ENCODE data around the gene IDE. TPM values are rescaled to one million over a fixed set of nuclear protein-coding genes. Genes with fewer than 3 reads are reported as not detected.
A peak's percentile ranks its signal among the peaks of the same experiment; 100 is the strongest.

The IDE gene
- total and polyA plus RNA-seq, 9 of the 15 experiments (the other 6 are each of a cell fraction or from before 2014, with no cell fraction given) = 10.2 to 50.6 (median 33.2) TPM

GRCh38 chr10:92573798-92574547 lies at the start of gene IDE (continued):
- peak; percentile 47 to 63; a peak in 2 of 4 replicates for TF ChIP-seq UBTF (IDR thresholded peaks at IDR 0.05; ENCODE audit: borderline replicate concordance in 1 of 2, low read depth in 2 of 2, low read length in 2 of 2)
- no peak for TF ChIP-seq BCOR (IDR thresholded peaks at IDR 0.05)
- no peak for TF ChIP-seq ZBTB26 (CRISPR knock-in tag; IDR thresholded peaks at IDR 0.05)
- TF ChIP-seq SREBF2 (CRISPR knock-in tag; IDR thresholded peaks at IDR 0.05) = no peak
- TF ChIP-seq ZNF717 (CRISPR knock-in tag; IDR thresholded peaks at IDR 0.05) = no peak
- no peak for TF ChIP-seq ZKSCAN3 (CRISPR knock-in tag; IDR thresholded peaks at IDR 0.05)
- TF ChIP-seq NKRF (IDR thresholded peaks at IDR 0.05; ENCODE audit: borderline replicate concordance) = no peak; the same call in 1 of the 2 replicates
- TF ChIP-seq HDAC3 (IDR thresholded peaks at IDR 0.05; ENCODE audit: borderline replicate concordance, partially characterized antibody) = peak; percentile 26
- TF ChIP-seq FOXA1 (IDR thresholded peaks at IDR 0.05; ENCODE audit: borderline replicate concordance) = no peak
- no peak for TF ChIP-seq ELF2 (CRISPR knock-in tag; IDR thresholded peaks at IDR 0.05)
- 0 out of 2 replicates have a peak, but pooled peaks have one; percentile 25 for TF ChIP-seq ZBTB43 (CRISPR knock-in tag; IDR thresholded peaks at IDR 0.05)
- no peak for TF ChIP-seq ZFP36 (IDR thresholded peaks at IDR 0.05; ENCODE audit: low read depth, low read length, partially characterized antibody)
- TF ChIP-seq ELK3 (CRISPR knock-in tag; IDR thresholded peaks at IDR 0.05) = no peak
- 0 out of 4 replicates have a peak, but pooled peaks of 1 of the 2 experiments have one; percentile 15 for TF ChIP-seq KDM1A (IDR thresholded peaks at IDR 0.05)
- TF ChIP-seq TRIM28 (IDR thresholded peaks at IDR 0.05) = no peak
- peak; percentile 67 for TF ChIP-seq FOSL1 (tag; conservative IDR thresholded peaks at IDR 0.05)
- TF ChIP-seq SMAD2 (IDR thresholded peaks at IDR 0.05; ENCODE audit: low read depth, low read length) = no peak
- TF ChIP-seq MAX (CRISPR knock-in tag; IDR thresholded peaks at IDR 0.05) = peak; percentile 70
- no peak for TF ChIP-seq TAF15 (IDR thresholded peaks at IDR 0.05; ENCODE audit: low read depth, low read length)

Measured in K562 (cell line).